Aorta (tissue), 5 donors: ENCODE results near the gene FAM25C. TPM values are rescaled to one million over a fixed set of nuclear protein-coding genes. Genes with fewer than 3 reads are reported as not detected.
"Not testable (repeated sequence)": the region's sequence is repeated elsewhere in the genome, so short reads cannot be mapped to it uniquely, and the experiment has no call there.

ENCODE experiments used
- ATAC-seq: fragments of 200-7000 bp; cut with Tn5 transposase; one replicate; pipeline ENCODE4 v1.9.1; 2022; ENCODE audit warnings: moderate library complexity; ENCODE audit not compliant: low FRiP score
- DNase-seq, 2 donors: peaks; one replicate each; pipeline ENCODE4 v3.0.0-alpha.2; 2020
- H3K27ac ChIP-seq, 2 donors: one replicate each; pipeline ENCODE4 v1.5.1; 2013; ENCODE audit warnings: low read length in 2 of 2, mild to moderate bottlenecking in 2 of 2, moderate library complexity in 2 of 2, control low read depth in 1 of 2, inconsistent platforms in 1 of 2, low read depth in 1 of 2
- H3K27me3 ChIP-seq, 2 donors: one replicate each; pipeline ENCODE4 v1.6.1; 2013; ENCODE audit warnings: control low read depth in 1 of 2, low read length in 1 of 2, mild to moderate bottlenecking in 1 of 2, moderate library complexity in 1 of 2; ENCODE audit not compliant: insufficient read depth in 2 of 2, control insufficient read depth in 1 of 2
- H3K36me3 ChIP-seq, 2 donors: one replicate each; pipeline ENCODE4 v1.6.1; 2013; ENCODE audit warnings: control low read depth in 1 of 2, low read length in 1 of 2, mild to moderate bottlenecking in 1 of 2; ENCODE audit not compliant: insufficient read depth in 2 of 2, control insufficient read depth in 1 of 2
- H3K4me1 ChIP-seq, 2 donors: one replicate each; pipeline ENCODE4 v1.6.1; 2013; ENCODE audit warnings: low read length in 2 of 2, control low read depth in 1 of 2, mild to moderate bottlenecking in 1 of 2, moderate library complexity in 1 of 2; ENCODE audit not compliant: insufficient read depth in 2 of 2, control insufficient read depth in 1 of 2
- H3K4me3 ChIP-seq, 2 donors: one replicate each; pipeline ENCODE4 v1.5.1; 2013; ENCODE audit warnings: low read length in 2 of 2, control low read depth in 1 of 2, mild to moderate bottlenecking in 1 of 2
- H3K9me3 ChIP-seq: one replicate; pipeline ENCODE4 v1.6.1; 2013; ENCODE audit warnings: mild to moderate bottlenecking, low read length; ENCODE audit not compliant: control insufficient read depth
- WGBS, 2 donors: extraction: QIAGEN DNeasy Blood & Tissue Kit; methylation state at CpG; one replicate each; pipeline ENCODE4 v1.1.7; 2013; 5-methylcytosine and 5-hydroxymethylcytosine counted together
- intact Hi-C, 2 donors: fragments of 100-400 bp; cut with DNase I; formaldehyde crosslinking; loops; one replicate each; pipeline versions ENCODE4 v1.14.2 to v1.15.0; 2022
- long read RNA-seq, 2 donors: library from polyadenylated mRNA; unstranded; transcript quantifications; one replicate each; pipeline ENCODE4 v2.0.0, GENCODE V29; 2020 to 2021
- polyA plus RNA-seq, 2 donors: library from polyadenylated mRNA; stranded (reverse); fragments of 200-250 nt; gene quantifications; one replicate each; pipeline ENCODE4 v1.2.3, GENCODE V29; 2013
- total RNA-seq, 2 donors: library from RNA; stranded (reverse); fragmentation: NEBNext Ultra II Directional; extraction: Animal tissue kit (Norgen Biotek cat#: 25700); gene quantifications; one replicate each; pipeline ENCODE4 v1.2.1, GENCODE V29; 2021
- donor health status: healthy with polysubstance abuse.
- donor health status: Bipolar disorder and iron deficiency.
- donor health status: DM: no; HTN: no; CAD: no.
- donor health status: DM: no; HTN: no; CAD: no.
- donor health status: DM: yes; HTN: yes; CAD: no.

FAM25C gene
- not detected for total RNA-seq
- 10 to 100 TPM in 1 of 2 donors, not detected in 1; 41.1 TPM for polyA plus RNA-seq
- long read RNA-seq, donor 1, result 0 reads
- long read RNA-seq, donor 2, result 0 reads

DNA sequence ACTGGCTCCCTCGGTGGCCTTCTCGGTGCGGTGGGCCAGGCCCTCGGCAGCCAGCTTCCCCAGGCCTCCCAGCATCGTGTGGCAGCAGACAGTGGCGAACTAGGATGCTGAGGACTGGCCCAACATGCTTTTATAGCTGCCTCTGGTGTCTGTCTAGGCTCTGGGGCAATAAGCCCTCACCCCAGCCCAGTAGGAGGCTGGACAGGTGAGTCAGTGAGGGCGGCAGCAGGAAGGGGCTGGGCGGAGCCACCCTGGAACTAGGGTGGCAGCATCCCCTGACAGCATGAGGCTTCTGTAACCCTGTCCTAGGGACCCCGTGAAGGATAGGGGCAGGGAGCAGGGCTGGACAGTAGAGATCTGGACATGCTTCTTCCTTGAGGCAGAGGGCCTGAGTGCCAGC, at the start of gene FAM25C:
TSS of gene FAM25C (minus strand) at position 101 of the 400 bp plus-strand sequence. CDS start at position 75, 26 bp downstream.
- H3K36me3 ChIP-seq, H3K27ac ChIP-seq, ATAC-seq, intact Hi-C loops, DNase-seq, H3K4me3 ChIP-seq, H3K4me1 ChIP-seq, H3K27me3 ChIP-seq, H3K9me3 ChIP-seq: not testable (repeated sequence)
- WGBS, 2 donors, result 80 to 94% methylated on average over 1 to 3 of the region's 9 CpGs

DNA sequence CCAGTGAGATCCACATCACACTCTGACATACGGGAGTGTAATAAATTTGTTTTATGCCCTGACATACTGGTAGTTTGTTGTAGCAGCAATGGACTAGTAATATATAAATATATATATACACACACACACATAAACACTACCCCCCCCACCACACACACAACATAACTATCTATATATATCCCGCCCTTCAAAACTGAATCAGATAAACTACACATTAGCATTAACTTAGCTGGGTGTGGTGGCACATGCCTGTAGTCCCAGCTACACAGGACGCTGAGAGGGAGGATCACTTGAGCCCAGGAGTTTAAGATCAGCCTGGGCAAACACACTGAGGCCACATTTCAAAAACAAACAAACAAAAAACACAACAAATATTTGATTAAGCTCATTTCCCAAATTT, 45.0 kb upstream of the FAM25C start:
- H3K4me3 ChIP-seq, H3K36me3 ChIP-seq, ATAC-seq, H3K9me3 ChIP-seq, H3K4me1 ChIP-seq, H3K27me3 ChIP-seq, intact Hi-C loops, H3K27ac ChIP-seq, DNase-seq: not testable (repeated sequence)
- 71 to 92% methylated on average over 2 of the region's 3 CpGs for WGBS, 2 donors

DNA sequence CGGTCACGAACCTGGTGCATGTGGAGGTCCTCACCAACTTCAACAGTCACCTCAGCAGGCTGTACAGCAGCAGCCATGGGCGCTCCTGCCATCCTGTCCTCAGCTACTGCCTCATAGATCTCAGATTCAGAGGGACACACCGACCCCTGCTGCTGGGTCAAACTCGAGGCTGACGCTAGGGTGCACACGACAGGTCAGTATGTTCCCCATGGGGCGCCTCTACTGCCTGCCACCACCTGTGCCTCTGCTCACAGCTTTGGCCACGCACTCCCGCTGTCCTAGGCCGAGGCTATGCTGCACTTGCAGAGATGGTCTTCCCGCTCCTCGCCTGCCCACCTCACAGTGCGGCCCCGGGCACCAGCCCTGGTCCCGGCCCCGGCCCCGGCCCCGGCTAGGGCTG, 31.8 kb upstream of the FAM25C start:
- H3K27ac ChIP-seq, H3K27me3 ChIP-seq, intact Hi-C loops, H3K4me1 ChIP-seq, H3K4me3 ChIP-seq, ATAC-seq, H3K9me3 ChIP-seq, DNase-seq, H3K36me3 ChIP-seq: not testable (repeated sequence)
- WGBS, 2 donors, result 92% methylated on average over 9 to 15 of the region's 19 CpGs

DNA sequence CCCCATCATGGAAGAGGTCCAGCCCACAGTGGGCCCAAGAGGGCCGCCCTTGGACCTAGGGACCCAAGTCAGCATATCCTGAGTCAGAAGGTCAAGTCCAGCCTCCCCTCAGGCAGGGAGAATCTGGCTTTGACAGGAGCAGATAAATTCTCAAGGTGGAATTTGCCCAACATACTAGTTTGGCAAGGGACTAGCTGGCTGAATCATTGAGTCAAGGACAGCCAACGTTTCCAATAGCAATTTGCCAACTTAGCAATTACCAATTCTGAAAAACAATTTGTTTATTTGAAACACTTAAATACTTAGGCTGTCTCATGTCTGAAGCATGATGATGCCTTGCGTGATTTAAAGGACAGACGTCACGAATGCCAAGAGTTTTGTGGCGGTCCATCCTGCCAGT, 2.7 kb upstream of the FAM25C start:
- H3K9me3 ChIP-seq, H3K27ac ChIP-seq, H3K4me1 ChIP-seq, H3K36me3 ChIP-seq, ATAC-seq, H3K27me3 ChIP-seq, DNase-seq, H3K4me3 ChIP-seq, intact Hi-C loops: not testable (repeated sequence)
- WGBS, 2 donors, result 7 to 9% methylated on average over 1 of the region's 6 CpGs

DNA sequence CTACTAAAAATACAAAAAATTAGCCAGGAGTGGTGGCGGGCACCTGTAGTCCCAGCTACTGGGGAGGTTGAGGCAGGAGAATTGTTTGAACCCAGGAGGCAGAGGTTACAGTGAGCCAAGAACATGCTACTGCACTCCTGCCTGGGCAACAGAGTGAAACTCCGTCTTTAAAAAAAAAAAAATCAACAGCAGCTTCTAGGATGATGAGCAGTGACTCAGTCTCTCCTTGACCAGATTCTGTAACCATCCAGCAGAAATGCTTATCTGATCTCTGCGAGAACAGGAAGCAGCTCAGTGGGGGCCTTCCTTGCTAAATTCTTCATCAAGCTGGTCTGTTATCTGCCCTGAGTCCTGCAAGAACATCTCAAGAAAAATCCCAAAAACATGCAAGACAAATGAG, 5.5 kb downstream of the FAM25C start:
- H3K36me3 ChIP-seq, DNase-seq, H3K9me3 ChIP-seq, H3K27ac ChIP-seq, H3K27me3 ChIP-seq, H3K4me3 ChIP-seq, ATAC-seq, H3K4me1 ChIP-seq, intact Hi-C loops: not testable (repeated sequence)
- WGBS, 2 donors, result 46 to 70% methylated on average over 2 of the region's 3 CpGs

DNA sequence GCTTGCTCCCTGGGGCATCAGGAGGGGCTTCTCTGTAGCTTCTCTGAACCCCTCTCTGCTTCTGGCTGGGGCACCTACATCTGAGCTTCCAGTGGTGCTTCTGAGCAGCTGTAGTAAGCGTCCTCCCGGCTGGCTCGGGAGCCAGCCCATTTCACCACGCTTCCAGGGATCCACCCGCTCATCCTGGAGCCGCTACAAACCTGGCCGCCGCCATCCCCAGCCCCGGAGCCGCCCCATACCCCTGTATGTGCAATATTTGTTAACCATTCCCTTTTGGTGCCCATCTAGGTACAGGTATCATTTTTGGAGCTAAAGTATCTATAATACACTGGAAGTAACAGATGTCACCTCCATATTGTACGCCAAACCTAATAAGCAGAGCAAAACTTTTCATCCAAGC, 7.0 kb downstream of the FAM25C start:
- WGBS, 2 donors, result 95 to 97% methylated on average over 11 of the region's 11 CpGs
- intact Hi-C loops, result not testable (repeated sequence)
- DNase-seq, result peak in 1 of 2 donors; percentile 53

DNA sequence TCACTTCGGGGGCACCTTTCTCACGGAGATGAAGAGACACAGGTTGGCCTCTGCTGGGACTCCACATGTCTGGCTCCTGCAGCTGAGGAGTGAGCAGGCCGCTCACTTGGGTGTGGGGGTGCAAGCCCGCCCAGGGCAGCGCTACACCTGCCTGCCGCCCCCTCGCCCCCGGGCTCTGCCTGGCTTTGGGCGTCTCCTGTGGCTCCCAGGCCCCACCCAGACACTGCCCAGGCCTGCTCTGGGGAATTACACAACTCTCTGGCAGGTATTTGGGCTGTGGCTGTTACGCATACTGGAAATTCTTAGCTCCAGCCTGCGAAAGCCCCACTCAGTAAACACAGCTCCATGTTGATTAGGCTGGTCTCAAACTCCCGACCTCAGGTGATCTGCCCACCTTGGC, 7.9 kb downstream of the FAM25C start:
- intact Hi-C loops, H3K4me1 ChIP-seq, H3K4me3 ChIP-seq, H3K27ac ChIP-seq, H3K9me3 ChIP-seq, H3K27me3 ChIP-seq, H3K36me3 ChIP-seq, DNase-seq: not testable (repeated sequence)
- peak; percentile 23 for ATAC-seq
- WGBS, 2 donors, result 95% methylated on average over 11 to 12 of the region's 12 CpGs

More for the DNA sequence above, 7.0 kb downstream of the FAM25C start:
- not testable (repeated sequence) for H3K27me3 ChIP-seq, H3K4me3 ChIP-seq, H3K36me3 ChIP-seq, H3K27ac ChIP-seq, H3K9me3 ChIP-seq, H3K4me1 ChIP-seq, ATAC-seq

DNA sequence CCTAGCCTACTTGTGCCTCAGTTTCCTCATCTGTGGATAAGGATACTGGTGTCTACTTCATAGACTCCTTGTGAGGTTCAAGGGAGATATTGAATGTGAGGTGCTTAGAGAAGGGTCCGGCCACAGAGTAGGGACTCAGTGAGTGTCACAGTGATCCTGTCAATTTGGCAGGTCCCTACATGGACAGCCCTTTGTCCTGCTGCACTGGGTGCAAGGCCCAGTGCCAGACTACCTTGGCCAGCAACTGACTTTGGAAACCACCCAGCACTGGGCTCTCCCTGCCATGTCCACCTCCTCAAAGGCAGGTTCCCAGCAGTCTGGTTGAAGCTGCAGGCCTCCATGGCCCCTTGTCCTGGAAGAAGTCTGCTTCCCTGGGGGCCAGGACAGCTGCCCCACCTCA, 9.5 kb downstream of the FAM25C start:
- ATAC-seq, H3K27ac ChIP-seq, H3K36me3 ChIP-seq, intact Hi-C loops, DNase-seq, H3K27me3 ChIP-seq, H3K4me1 ChIP-seq, H3K4me3 ChIP-seq, H3K9me3 ChIP-seq: not testable (repeated sequence)
- WGBS, 2 donors, result no CpG with 5 or more reads among the region's 1 CpG

DNA sequence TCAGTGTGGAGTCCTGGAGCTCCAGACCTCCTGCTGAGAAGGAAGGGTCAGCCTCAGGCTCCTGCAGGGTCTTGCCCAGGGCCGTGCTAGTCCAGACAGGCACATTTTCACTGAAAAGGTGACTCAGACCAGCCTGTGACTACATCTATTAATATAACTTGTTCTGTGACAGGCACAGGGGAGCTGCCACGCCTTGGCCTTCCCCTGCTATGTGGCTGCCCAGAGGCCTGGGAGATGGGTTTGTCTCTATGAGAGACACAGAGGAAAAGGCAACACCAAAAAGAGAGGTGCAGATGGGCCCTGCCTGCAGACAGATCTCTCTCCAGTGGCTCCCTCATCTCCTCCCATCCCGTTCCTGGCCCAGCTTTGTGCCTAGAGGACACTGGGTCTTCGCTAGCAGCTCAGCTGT, 10.0 kb downstream of the FAM25C start:
- H3K9me3 ChIP-seq, H3K27ac ChIP-seq, H3K4me1 ChIP-seq, DNase-seq, H3K36me3 ChIP-seq, H3K4me3 ChIP-seq, intact Hi-C loops, ATAC-seq, H3K27me3 ChIP-seq: not testable (repeated sequence)
- 83% methylated on average over 1 of the region's 4 CpGs; no CpG with 5 or more reads in 1 of the 2 donors for WGBS, 2 donors
